ENCODE results near the gene ZBTB45. TPM values are rescaled to one million over a fixed set of nuclear protein-coding genes. Genes with fewer than 3 reads are reported as not detected.

ZBTB45 gene
- polyA plus RNA-seq, 1 experiment = 9.5 TPM

DNA sequence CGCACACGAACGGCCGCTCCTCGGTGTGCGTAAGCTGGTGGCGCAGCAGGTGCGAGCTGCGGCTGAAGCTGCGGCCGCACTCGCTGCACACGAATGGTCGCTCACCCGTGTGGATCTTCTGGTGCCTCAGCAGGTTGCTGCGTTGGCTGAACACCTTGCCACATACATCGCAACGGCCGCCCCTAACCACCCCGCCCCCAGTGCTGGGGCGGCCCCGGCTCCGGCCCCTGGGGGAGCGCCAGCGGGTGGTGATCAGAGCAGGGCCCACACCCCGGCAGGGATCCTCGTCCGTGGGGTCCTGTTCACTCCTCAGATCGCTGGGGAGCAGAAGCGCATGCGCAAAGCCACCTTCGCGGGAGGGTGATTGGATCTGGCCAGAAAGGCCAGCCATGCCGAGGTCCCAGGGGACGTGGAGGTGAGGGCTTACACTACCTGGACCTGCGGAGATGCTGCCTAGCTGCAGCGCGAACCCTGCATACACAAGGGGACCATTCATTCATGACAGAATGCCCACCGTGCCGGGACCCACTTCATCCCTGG is 43.5 kb upstream of the ZBTB45 start:
- Histone ChIP-seq H3K27me3 (ENCODE audit: control insufficient read depth, insufficient read depth, low read length) (no peaks in the 10 kb centered on the region), H3K4me3 (ENCODE audit: low read depth, low read length) (peak overlapping the region; percentile 38), H3K36me3 (ENCODE audit: control insufficient read depth, insufficient read depth, low read length) (no peaks in the 10 kb centered on the region; the same call in 1 of the 2 replicates)
- TF ChIP-seq, protein P1, sequence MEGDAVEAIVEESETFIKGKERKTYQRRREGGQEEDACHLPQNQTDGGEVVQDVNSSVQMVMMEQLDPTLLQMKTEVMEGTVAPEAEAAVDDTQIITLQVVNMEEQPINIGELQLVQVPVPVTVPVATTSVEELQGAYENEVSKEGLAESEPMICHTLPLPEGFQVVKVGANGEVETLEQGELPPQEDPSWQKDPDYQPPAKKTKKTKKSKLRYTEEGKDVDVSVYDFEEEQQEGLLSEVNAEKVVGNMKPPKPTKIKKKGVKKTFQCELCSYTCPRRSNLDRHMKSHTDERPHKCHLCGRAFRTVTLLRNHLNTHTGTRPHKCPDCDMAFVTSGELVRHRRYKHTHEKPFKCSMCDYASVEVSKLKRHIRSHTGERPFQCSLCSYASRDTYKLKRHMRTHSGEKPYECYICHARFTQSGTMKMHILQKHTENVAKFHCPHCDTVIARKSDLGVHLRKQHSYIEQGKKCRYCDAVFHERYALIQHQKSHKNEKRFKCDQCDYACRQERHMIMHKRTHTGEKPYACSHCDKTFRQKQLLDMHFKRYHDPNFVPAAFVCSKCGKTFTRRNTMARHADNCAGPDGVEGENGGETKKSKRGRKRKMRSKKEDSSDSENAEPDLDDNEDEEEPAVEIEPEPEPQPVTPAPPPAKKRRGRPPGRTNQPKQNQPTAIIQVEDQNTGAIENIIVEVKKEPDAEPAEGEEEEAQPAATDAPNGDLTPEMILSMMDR (IDR thresholded peaks at IDR 0.05; ENCODE audit: insufficient read depth, low read depth, low read length) = no peak
- CTCF ChIA-PET = interaction anchor here (1.0 to 2.7 kb wide), 3 partner anchors 10 to 44 kb away, joined by 3 to 20 read pairs (median 5); partner anchors contain the start of genes MZF1 and ZBTB45
- DNase-seq (ENCODE audit: low read depth) = no peak
- POLR2A ChIA-PET = no interaction called here

DNA sequence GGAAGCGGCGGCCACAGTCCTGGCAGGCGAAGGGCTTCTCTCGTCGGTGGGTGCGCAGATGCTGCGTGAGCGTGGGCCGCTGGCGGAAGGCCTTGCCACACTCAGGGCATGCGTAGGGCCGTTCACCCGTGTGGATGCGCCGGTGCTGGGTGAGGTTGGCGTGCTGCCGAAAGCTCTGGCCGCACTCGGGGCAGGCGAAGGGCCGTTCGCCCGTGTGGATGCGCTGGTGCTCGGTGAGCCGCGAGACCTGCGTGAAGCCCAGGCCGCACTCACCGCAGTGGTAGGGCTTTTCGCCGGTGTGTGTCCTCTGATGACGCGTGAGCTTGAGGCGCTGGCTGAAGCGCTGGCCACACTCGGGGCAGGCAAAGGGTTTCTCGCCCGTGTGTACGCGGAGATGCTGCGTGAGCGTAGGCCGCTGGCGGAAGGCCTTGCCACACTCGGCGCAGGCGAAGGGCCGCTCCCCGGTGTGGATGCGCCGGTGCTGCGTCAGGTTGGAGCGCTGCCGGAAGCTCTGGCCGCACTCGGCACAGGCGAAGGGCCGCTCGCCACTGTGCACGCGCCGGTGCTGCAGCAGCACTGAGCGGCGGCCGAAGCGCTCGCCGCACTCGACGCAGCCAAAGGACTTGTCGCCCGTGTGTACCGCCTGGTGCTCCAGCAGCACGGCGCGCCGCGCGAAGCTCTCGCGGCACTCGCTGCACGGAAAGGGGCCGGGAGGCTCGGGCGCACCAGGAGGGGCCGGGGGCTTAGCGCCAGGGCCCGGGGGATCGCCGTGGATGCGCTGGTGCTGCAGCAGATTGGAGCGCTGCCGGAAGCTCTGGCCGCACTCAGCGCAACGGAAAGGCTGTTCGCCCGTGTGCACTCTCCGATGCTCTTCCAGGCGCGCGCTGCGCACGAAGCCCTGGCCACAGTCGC is 42.8 kb upstream of the ZBTB45 start:
- TF ChIP-seq, protein P1 (IDR thresholded peaks at IDR 0.05; ENCODE audit: insufficient read depth, low read depth, low read length) = no peak
- H3K27me3 ChIP-seq (ENCODE audit: control insufficient read depth, insufficient read depth, low read length) = no peaks in the 10 kb centered on the region
- ChIA-PET CTCF (interaction anchor here (1.0 to 2.7 kb wide), 3 partner anchors 11 to 43 kb away, joined by 3 to 20 read pairs (median 5); partner anchors contain the start of genes MZF1 and ZBTB45), POLR2A (no interaction called here)
- peak overlapping the region; percentile 38 for H3K4me3 ChIP-seq (ENCODE audit: low read depth, low read length)
- DNase-seq (ENCODE audit: low read depth) = no peak
- no peaks in the 10 kb centered on the region; the same call in 1 of the 2 replicates for H3K36me3 ChIP-seq (ENCODE audit: control insufficient read depth, insufficient read depth, low read length)

DNA sequence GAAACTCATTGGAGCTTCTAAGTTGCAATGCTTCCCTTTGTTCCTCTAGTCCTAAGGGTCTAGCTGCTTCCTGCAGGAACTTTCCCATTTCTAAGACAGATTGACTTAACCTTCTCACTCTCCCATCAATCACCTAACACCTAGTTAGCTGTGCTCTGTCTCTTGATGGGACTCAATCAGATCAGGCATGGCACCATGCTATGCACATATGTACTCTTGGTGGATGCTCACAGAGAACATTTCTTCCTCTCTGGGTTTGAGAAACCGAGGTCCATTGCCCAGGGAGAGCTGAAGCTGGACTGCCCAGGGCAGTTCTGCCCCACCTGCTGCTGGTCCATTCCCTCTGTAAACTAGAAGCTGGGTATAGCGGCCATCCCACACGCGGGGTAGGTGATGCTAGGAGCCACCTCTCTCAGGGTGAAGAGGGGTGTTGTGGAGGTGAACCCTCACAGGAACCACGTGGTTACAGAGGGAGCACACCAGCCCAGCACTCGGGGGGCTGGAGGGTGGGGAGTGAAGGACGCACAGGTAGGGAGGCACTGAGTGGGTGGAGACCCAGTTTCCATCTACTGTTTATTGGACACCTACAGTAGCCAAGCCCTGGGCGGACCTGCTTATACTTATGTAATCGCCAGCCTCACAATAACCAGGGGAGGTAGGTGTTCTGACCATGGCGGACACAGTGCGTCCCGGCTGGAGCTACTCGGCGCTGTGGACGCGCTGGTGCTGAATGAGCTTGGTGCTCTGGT is 41.9 kb upstream of the ZBTB45 start:
- CTCF ChIA-PET = interaction anchor here (2.7 kb wide), 1 partner anchor 42 kb away, joined by 20 read pairs; the partner anchor contains the start of gene ZBTB45
- H3K36me3 ChIP-seq (ENCODE audit: control insufficient read depth, insufficient read depth, low read length) = peaks cover 1% of the 10 kb centered on the region
- H3K27me3 ChIP-seq (ENCODE audit: control insufficient read depth, insufficient read depth, low read length) = no peaks in the 10 kb centered on the region
- POLR2A ChIA-PET = no interaction called here
- no peak overlapping the region for H3K4me3 ChIP-seq (ENCODE audit: low read depth, low read length)
- TF ChIP-seq, protein P1 (IDR thresholded peaks at IDR 0.05; ENCODE audit: insufficient read depth, low read depth, low read length) = no peak
- DNase-seq (ENCODE audit: low read depth) = no peak

DNA sequence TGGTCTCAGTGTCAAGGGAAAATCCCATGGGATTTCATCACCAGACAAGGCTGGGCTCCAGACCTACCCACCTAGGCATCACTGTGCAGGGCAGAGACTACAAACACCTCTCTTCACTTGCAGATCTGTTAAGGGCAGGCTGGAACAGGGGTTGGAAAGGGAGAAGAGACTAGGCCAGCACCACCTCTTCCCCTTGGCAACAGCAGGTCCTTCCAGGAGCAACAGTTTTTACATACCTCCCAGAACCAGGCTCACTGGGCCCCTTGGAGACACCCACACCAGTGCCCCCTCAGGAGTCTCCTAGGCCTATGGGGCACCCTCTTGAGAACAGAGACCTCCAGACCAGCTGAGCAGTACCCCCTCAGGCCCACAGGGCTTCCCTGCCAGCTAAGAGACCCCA is 41.3 kb upstream of the ZBTB45 start:
- no peak for DNase-seq (ENCODE audit: low read depth)
- CTCF ChIA-PET = interaction anchor here (2.7 kb wide), 1 partner anchor 41 kb away, joined by 20 read pairs; the partner anchor contains the start of gene ZBTB45
- no peaks in the 10 kb centered on the region for H3K27me3 ChIP-seq (ENCODE audit: control insufficient read depth, insufficient read depth, low read length)
- H3K36me3 ChIP-seq (ENCODE audit: control insufficient read depth, insufficient read depth, low read length) = peaks cover 7% of the 10 kb centered on the region
- POLR2A ChIA-PET = no interaction called here
- no peak overlapping the region for H3K4me3 ChIP-seq (ENCODE audit: low read depth, low read length)
- TF ChIP-seq, protein P1 (IDR thresholded peaks at IDR 0.05; ENCODE audit: insufficient read depth, low read depth, low read length) = no peak

All from BJ (cell line).